ENCODE data around the gene PLEKHG4B.
"Not testable (repeated sequence)": the region's sequence is repeated elsewhere in the genome, so short reads cannot be mapped to it uniquely, and the experiment has no call there.

The PLEKHG4B gene

GRCh38 chr5:186091-187041 lies 94.4 kb downstream of the PLEKHG4B start:
- no peak for DNase-seq (ENCODE audit: low read depth in 1 of 2, low spot score in 1 of 2)

- DNase-seq (ENCODE audit: low read depth in 1 of 2, low spot score in 1 of 2): no peak
Observed at GRCh38 chr5:187042-187431, 95.1 kb downstream of the PLEKHG4B start.

GRCh38 chr5:187617-188451 lies 95.9 kb downstream of the PLEKHG4B start:
- DNase-seq (ENCODE audit: low read depth in 1 of 2, low spot score in 1 of 2): no peak

GRCh38 chr5:188488-189481 lies 96.8 kb downstream of the PLEKHG4B start:
- peak; percentile 68 to 75 for DNase-seq (ENCODE audit: low read depth in 1 of 2, low spot score in 1 of 2)

- DNase-seq (ENCODE audit: low read depth in 1 of 2, low spot score in 1 of 2): no peak
Observed at GRCh38 chr5:189486-189885, 97.5 kb downstream of the PLEKHG4B start.

- DNase-seq (ENCODE audit: low read depth in 1 of 2, low spot score in 1 of 2): no peak
Observed at GRCh38 chr5:189976-190365, 98.0 kb downstream of the PLEKHG4B start.

GRCh38 chr5:190366-191035 lies 98.5 kb downstream of the PLEKHG4B start:
- DNase-seq (ENCODE audit: low read depth in 1 of 2, low spot score in 1 of 2): no peak

GRCh38 chr5:191036-191948 lies 99.3 kb downstream of the PLEKHG4B start, which contains the start of gene LRRC14B:
LRRC14B (plus strand) TSS chr5:191495; CDS start chr5:191539, 44 bp downstream.
- DNase-seq (ENCODE audit: low read depth in 1 of 2, low spot score in 1 of 2): no peak

- DNase-seq (ENCODE audit: low read depth in 1 of 2, low spot score in 1 of 2): no peak
Observed at GRCh38 chr5:191949-192690, 100.2 kb downstream of the PLEKHG4B start.

- no peak for DNase-seq (ENCODE audit: low read depth in 1 of 2, low spot score in 1 of 2)
Observed at GRCh38 chr5:192691-192969, 100.7 kb downstream of the PLEKHG4B start.

- DNase-seq (ENCODE audit: low read depth in 1 of 2, low spot score in 1 of 2): no peak
Observed at GRCh38 chr5:192970-193831, 101.2 kb downstream of the PLEKHG4B start.

GRCh38 chr5:194102-194501 lies 102.1 kb downstream of the PLEKHG4B start:
- DNase-seq (ENCODE audit: low read depth in 1 of 2, low spot score in 1 of 2): no peak

GRCh38 chr5:194603-195209 lies 102.7 kb downstream of the PLEKHG4B start:
- no peak for DNase-seq (ENCODE audit: low read depth in 1 of 2, low spot score in 1 of 2)

GRCh38 chr5:195401-196160 lies 103.6 kb downstream of the PLEKHG4B start:
- DNase-seq (ENCODE audit: low read depth in 1 of 2, low spot score in 1 of 2): no peak

- no peak for DNase-seq (ENCODE audit: low read depth in 1 of 2, low spot score in 1 of 2)
Observed at GRCh38 chr5:196350-196749, 104.4 kb downstream of the PLEKHG4B start.

- not testable (repeated sequence) for DNase-seq (ENCODE audit: low read depth in 1 of 2, low spot score in 1 of 2)
Observed at GRCh38 chr5:197031-197430, 105.1 kb downstream of the PLEKHG4B start.

Measured in activated T-helper 1 cell treated with anti-CD3 and anti-CD28 coated beads, Interleukin-2, amount 50 U/mL, for 16 hours (primary cell).